HG03064 (cell line): ENCODE results near the gene CYP2W1.
"Not testable (repeated sequence)": the region's sequence is repeated elsewhere in the genome, so short reads cannot be mapped to it uniquely, and the experiment has no call there.

Experiments used
- ATAC-seq: cut with Tn5 transposase; IDR thresholded peaks from one replicate; pipeline ENCODE4 v1.9.1; 2021; ENCODE audit warnings: low read depth; ENCODE audit not compliant: unreplicated experiment

Gene CYP2W1

DNA sequence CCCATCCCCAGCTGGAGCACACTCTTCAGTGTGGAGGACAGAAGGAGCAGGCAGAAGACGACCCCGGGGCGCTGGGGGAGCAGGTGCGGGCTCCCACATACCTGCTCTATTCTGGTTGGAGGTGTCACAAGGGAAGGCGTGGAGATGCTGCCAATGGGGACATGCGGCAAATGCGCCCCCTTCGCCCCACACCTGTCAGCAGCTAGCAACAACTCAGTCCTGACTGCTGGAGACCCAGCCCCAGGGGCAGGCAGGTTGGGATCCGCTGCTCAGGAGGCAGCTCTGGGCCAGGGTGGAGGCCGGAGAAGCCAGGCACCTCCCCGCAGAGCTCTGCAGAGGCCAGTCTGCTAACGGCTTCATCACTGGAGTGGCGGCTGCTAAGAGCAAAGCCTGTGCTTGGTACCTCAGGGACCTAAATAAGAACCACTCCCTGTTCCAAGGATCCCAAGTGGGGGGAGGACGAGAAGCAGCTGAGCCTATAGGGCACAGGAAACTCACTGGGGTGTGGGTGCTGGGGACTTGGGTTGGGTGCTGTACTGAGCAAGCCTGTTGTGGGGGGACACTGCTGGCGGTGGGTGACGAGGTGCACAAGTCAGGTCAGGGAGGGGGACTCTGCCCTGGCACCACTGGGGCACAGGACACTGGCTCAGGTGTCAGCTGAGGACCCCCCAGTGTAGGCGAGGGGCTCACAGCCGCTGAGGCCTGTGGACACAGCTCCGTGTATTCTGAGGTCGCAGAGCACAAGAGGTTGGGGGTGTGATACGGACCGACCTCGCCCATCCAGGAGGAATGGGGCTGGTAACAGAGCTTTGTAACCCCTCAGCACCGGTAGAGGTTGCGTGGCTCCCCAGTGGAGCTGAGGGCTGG, 42.1 kb downstream of the CYP2W1 start:
- ATAC-seq: no peak

DNA sequence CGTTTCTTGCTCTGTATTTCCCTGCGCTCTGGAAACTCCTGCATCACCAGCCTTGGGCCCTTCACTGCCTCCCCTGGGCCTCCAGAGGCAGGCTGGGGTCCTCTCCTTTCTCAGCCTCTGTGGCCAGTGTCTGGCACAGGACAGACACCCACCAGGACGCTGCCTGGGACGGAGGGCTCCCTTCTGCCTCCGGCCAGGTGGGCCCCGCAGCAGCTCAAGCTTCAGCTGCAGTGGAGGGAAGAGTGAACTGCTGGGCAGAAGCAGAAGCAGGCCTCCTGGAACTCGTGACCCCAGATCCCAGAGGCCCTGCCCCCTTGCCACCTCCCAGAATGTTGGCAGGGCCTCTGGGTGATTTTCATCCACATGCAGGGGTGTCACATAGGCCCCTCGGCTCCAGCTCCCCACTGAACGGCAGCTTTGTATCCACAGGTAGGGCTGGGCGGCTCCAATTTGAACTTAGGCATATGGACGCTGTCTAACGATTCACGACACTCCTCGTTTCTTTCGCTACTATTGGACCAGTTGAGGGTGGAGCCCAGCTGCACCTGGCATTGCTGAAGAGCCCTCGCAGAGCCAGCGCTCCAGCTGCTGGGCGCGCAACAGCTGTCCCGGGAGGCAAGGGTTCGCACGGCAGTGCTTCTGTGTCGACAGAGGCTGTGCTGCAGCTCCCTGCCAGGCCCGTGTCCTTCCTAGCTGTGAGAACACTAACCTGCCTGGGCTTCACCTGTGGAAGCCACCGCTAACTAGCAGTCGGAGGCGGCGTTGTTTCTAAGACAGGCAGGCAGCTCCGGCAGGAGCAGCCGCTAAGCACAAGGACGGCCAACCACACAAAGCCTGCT, 43.0 kb downstream of the CYP2W1 start:
- ATAC-seq: no peak

DNA sequence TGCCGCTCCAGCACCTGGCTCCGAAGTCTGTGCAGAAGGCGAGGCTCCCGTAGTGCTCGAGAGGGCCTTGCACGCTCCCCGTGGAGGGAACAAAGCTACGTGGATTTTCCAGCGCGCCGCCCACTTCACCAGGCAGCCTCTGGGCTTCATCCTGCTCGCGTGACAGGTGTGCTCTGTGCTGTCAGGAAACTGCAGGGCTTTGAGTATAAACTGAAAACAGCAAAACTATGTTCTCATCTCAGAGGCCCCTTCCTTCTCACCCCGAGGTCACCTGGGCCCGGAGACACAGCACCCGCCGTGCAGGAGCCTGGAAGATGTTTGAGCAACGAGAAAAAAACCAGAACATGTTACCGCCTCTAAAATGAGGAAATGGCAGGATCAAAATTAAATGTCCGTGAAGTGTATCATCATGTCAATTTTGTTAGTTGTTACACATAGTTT, 43.8 kb downstream of the CYP2W1 start:
- ATAC-seq: no peak

DNA sequence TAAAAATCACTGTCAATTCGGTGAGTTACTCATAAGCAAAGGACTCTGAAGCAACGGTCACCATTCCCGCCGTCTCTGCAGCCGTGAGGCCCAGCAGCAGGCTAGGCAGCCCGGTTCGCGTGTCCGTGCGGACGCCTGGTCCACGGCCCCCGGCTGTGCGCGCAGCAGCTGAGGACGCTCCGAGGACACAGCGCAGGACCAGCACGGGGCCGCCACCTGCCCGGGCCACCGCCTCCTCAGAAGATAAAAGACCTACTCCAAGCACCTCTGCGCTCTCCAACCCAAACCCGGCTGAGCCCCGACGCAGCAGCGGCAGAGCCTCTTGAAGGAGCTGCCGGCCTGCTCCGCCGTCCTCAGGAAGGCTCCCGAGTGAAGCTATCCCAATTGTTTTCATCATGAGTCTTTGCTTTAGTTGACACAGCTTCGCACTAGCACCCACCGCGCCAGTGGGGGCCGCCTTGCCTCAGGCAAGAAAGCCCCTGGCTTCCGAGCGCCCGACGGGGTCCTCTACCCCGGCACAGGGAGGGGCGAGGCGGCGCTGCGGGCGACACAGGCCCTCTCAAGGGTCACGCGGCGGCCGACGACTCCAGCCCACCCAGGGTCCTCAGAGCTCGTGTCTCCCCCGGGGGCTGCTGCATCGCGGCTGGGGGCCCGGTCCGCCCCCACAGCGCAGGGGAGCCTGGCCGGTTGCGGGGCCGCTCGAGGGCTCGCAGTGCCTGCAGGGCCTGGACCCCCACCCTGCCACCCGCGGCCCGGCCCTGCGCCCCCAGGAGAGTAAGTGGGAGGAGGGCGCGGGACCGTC, 44.5 kb downstream of the CYP2W1 start:
- peak; percentile 5 for ATAC-seq

DNA sequence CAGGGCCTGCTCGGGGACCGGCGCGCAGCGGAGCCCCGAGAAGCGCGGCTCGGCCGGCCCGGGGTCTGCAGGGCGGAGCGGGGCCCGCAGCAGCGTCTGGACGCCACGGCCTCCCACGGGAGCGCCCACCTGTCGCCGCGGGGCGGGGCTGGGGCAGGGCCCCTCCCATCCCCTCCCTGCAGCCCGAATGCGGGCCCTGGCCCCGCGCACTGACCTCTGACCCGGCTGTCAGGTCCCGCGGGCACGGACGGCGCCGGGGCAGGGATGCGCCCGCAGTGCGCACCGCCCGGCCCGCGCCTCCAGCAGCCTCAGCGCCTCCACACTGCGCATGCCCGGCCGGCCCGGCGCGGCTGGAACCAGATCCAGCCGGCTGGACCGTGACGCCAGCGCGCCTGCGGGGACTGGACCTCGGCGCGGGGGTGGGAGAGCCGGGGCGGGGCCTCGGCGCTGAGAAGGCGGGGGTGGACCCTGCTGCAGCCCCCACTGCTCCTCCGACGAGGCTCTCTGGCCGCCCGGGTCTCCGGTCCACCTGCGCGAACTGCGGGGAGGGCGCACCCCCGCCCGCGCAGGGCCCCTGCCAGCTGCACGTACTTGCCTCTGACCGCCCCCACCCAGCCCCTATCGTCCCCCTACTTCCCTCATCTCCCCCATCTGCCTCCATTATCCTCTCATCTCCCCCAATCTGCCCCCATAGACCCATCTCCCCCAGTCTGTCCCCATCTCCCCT, 45.2 kb downstream of the CYP2W1 start:
- ATAC-seq: peak; percentile 40

DNA sequence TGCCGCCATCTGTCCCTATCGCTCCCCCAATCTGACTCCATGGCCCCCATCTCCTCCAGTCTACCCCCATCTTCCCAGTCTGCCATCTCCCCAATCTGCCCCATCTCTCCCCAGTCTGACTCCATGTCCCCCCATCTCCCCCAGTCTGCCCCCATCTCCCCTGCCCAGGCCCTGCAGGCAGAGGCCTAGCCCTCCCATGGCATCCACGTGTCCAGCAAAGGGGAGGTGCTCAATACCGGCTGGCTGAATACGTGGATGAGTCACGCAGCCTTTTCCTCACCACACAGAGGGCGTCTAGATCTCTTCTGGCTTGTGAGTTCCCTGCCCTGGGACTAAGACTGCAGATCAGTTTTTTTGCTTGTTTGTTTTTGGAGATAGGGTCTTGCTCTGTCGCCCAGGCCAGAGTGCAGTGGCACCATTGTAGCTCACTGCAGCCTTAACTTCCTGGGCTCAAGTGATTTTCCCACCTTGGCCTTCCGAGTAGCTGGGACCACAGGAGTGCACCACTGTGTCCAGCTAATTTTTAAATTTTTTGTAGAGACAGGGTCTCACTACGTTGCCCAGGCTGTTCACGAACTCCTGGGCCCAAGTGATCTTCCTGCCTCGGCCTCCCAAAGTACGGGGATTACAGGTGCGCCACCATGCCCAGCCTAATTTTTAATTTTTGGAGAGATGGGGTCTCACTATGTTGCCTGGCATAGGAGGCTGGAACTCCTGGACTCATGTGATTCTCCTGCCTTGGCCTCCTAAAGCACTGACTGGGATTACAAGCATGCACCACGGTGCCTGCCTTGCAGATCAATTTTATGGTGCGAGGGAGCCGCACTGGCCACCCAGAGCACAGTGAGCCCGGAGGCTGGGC, 46.0 kb downstream of the CYP2W1 start:
- no peak for ATAC-seq

DNA sequence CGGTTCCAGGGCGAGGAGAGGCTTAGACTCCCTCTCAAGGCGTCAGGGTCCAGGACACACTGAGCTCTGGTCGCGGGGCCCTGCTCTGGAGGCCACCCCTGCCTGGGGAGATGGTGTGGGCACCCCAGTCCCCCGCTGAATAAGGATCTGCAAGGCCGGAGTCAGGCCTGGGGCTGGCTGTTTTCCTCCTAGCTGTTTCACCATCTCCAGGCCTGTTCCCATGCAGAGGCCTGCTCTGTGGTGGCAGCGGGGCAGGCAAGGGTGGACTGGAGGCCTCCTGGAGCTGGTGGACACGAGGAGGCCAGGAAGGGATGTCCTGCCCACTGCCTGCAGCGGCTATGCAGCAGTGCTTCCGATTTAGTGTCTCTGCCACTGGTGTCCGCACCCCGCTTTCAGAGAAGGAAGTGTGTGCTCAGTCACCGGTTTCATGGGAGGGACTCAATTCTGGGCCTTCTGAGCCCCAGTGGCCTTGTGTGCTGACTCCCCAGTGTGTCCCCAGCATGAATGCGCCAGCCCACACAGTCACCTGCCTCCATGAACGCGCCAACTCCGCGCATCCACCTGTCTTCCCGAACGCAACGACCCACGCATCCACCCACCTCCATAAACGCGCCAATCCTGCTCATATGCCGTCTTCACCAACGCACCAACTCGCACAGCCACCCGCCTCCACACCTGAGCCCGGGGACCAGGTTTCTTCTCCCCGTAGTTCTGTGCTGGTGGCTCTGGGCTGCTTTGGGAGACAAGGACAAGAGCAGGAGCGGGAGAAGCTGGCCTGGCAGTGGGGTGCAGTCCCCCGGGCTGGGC, 46.9 kb downstream of the CYP2W1 start:
- no peak for ATAC-seq

DNA sequence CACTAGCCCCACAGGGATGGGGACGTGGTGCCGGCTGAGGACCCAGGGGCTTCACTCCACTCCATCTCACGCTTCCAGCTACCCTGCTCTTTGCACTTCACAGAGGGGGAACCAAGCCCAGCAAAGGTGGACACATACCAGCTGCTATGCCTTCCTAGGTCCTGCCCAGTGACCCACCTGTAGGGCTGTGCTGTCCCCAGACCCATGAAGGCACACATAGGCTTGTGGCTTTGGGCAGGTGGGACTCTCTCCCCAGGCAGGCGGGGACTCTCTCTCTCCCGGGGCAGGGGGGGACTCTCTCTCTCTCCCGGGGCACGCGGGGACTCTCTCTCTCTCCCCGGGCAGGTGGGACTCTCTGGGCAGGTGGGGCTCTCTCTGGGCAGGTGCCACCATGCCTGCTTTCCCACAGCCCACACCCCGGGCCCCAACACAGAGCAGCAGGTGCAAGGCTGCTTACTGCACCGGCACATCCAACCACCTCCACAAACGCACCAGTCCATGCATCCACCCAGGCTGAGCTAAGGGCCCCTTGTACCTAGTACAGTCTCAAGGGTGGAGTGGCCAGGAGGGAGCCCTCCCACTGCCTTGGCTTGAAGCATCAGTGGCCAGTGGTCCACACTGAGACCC, 47.6 kb downstream of the CYP2W1 start:
- ATAC-seq: no peak

DNA sequence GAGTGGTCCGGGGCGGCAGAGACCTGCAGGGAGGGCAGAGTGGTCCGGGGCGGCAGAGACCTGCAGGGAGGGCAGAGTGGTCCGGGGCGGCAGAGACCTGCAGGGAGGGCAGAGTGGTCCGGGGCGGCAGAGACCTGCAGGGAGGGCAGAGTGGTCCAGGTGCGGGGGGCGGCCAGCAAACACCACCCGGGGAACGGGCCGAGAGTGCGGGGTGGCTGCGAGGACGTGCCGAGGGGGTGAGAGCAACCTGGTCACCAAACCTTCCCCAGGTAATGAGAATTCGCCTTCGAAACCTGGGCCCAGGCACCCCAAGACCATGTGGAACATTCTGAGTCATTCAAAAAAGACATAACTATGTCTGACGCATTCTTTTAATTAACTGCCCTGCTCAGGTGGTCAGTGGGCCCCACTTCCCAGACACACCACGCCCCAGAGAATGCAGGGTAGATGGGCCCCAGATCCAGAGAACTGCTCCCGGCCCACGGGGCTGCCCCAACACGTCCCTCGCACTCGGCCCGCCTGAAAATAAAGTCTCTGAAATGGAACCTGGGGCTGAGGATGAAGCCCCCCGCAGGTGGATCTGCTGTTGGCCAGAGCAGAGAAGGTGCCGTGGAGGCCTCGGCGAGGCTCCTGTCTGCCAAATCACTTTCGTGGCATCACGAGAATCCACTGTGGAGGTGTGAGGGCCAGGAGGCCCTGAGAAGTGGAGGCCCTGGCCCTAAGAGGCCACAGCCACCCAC, 48.9 kb downstream of the CYP2W1 start:
- no peak for ATAC-seq

DNA sequence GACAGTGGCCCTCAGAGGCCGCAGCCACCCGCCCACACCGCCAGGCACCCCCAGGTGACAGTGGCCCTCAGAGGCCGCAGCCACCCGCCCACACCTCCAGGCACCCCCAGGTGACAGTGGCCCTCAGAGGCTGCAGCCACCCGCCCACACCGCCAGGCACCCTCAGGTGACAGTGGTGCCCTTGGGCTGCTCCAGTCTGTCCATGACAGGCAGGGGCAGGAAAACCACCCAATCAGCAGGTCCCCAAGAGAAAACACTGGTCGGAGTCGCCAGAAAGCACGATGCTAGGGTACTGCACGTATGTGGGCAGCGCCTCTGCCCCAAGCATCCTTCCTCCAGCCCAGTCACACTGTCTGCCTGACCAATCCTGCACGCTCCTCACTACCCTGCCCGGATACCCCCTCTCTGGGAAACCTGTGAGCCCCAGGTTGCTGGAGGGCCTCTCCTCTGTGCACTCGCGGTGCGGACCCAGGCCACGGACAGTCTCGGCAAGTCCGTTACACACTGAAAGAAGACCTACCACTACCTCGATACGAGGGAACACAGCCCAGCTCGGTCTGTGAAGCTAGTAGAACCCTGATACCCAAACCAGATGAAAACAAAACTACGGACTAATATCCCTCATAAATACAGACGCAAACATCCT, 49.7 kb downstream of the CYP2W1 start:
- no peak for ATAC-seq

DNA sequence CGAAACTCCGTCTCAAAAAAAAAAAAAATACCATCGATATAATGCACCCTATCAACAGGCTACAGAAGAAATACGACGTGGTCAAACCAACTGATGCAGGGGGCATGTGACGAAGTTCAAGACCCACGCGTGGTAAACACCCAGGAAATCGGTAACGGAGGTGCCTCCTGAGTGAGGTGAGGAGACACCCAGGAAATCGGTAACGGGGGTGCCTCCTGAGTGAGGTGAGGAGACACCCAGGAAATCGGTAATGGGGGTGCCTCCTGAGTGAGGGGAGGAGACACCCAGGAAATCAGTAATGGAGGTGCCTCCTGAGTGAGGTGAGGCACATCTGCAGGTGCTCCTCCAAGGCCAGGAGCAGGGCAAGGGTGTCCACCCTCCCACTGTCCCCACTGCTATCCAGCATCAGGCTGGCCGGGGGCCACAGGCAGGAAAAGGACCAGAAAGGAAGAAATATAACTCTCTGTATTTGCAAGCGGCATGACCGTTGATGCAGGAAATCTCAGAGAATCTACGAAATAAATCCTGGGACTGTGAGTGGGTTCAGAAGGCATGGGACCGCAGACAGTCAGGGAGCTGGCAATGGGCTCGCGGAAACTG, 50.7 kb downstream of the CYP2W1 start:
- no peak for ATAC-seq

DNA sequence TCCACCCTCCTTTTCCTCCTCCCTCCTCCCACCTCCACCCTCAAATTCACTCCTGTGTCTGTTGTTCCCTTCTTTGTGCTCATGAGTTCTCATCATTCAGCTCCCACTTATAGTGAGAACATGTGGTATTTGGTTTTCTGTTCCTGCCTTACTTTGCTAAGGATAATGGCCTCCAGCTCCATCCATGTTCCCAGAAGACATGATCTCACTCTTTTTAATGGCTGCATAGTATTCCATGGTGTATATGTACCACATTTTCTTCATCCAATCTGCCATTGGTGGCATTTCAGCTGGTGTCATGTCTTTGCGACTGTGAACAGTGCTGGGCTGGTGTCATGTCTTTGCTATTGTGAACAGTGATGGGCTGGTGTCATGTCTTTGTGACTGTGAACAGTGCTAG, 51.8 kb downstream of the CYP2W1 start:
- not testable (repeated sequence) for ATAC-seq

DNA sequence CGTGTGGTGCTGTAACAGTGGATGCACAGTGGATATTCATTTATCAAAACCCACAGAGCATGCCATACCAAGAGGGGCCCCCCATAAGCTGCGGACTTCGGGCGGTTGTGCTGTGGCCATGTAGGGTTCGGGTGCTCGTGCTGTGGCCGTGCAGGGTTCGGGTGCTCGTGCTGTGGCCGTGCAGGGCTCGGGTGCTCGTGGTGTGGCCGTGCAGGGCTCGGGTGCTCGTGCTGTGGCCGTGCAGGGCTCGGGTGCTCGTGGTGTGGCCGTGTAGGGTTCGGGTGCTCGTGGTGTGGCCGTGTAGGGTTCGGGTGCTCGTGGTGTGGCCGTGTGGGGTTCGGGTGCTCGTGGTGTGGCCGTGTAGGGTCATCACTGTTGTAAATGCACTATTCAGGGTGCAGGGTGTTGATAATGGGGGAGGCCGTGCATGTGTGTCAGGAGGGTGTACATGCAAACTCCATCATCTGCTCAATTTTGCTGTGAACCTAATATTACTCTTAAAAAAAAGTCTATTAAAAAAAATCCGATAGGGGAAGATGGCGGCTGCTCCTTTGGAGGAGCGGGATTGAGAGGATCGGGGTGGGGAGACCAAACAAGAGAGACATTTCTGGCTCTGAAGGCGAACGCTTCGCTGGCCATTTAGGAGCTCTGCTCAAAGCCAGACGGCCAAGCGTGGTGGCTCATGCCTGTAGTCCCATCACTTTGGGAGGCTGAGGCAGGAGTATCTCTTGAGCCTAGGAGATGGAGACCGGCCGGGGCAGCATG, 53.4 kb downstream of the CYP2W1 start:
- not testable (repeated sequence) for ATAC-seq
